ENCODE data around the gene PTPRK. TPM values are rescaled to one million over a fixed set of nuclear protein-coding genes. Genes with fewer than 3 reads are reported as not detected.

Gene PTPRK
- total and polyA plus RNA-seq, 9 of the 15 experiments (the other 6 are each of a cell fraction or from before 2014, with no cell fraction given): 0.04 to 0.51 TPM; not detected in 7

GRCh38 chr6:128351255-128351514, 169.2 kb downstream of the PTPRK start (continued):
- no peak for TF ChIP-seq CBX8 (IDR thresholded peaks at IDR 0.05; ENCODE audit: borderline replicate concordance, extremely low read depth, low read depth, low read length, poor library complexity, severe bottlenecking)
- TF ChIP-seq PML (IDR thresholded peaks at IDR 0.05; ENCODE audit: low read length): no peak
- no peak for TF ChIP-seq ZBTB49 (CRISPR knock-in tag; IDR thresholded peaks at IDR 0.05; ENCODE audit: borderline replicate concordance)

- intact Hi-C loops (cut with micrococcal nuclease) (no loop called here), in situ Hi-C loops (cut with MboI) (no loop called here)
- no peaks in the 10 kb centered on the region for H3K36me3 ChIP-seq (ENCODE audit: control insufficient read depth, insufficient read depth, low read length)
- no peak overlapping the region for H3K4me2 ChIP-seq (ENCODE audit: insufficient read depth, low read length)
- ChIA-PET CTCF (ENCODE audit: low intra/inter-chr PET ratio) (no interaction called here), POLR2A (no interaction called here)
- no peak for FAIRE-seq
- no TSS peak for BruUV-seq (replicated peaks)
- TF ChIP-seq NR2C1 (IDR thresholded peaks at IDR 0.05): no peak
- no peak for TF ChIP-seq NR2C1 (tag; IDR thresholded peaks at IDR 0.05)
- no peak for TF ChIP-seq RFX1 (IDR thresholded peaks at IDR 0.05)
- TF ChIP-seq MAFG (tag; conservative IDR thresholded peaks at IDR 0.05): no peak
- WGBS (ENCODE audit: insufficient coverage, low coverage, missing lambda C conversion rate): 0% methylated on average over 6 of the region's 6 CpGs
- no peaks in the 10 kb centered on the region for H3K79me2 ChIP-seq (ENCODE audit: control insufficient read depth, insufficient read depth, low read length)
- no peak for ATAC-seq
- H2AFZ ChIP-seq (ENCODE audit: low read depth, low read length): no peak overlapping the region
- no peak overlapping the region for H3K4me3 ChIP-seq
- no peaks in the 10 kb centered on the region for H3K4me1 ChIP-seq (replicated peaks in 1 of 2; ENCODE audit: control insufficient read depth in 2 of 2, insufficient read depth in 2 of 2, low read length in 2 of 2)
- 0 out of 2 replicates have a peak, but pooled peaks cover 2% of the 10 kb centered on the region for H3K9me3 ChIP-seq (replicated peaks; ENCODE audit: control insufficient read depth, insufficient read depth, low read depth, low read length)
- no peak overlapping the region for H3K27ac ChIP-seq (ENCODE audit: extremely low read depth, low read depth, low read length)
- no peaks in the 10 kb centered on the region for H4K20me1 ChIP-seq (replicated peaks; ENCODE audit: control insufficient read depth, insufficient read depth, low read length)
- DNase-seq (ENCODE audit: extremely low read depth in 1 of 4, low spot score in 3 of 4): no peak
- H3K9me1 ChIP-seq (ENCODE audit: control insufficient read depth, insufficient read depth, low read length): no peaks in the 10 kb centered on the region
- no peaks in the 10 kb centered on the region for H3K27me3 ChIP-seq (ENCODE audit: control insufficient read depth in 2 of 2, insufficient read depth in 2 of 2, low read length in 2 of 2)
- H3K9ac ChIP-seq (ENCODE audit: insufficient read depth in 1 of 2, low read depth in 2 of 2, low read length in 2 of 2): no peak overlapping the region
Observed at GRCh38 chr6:128350416-128351254, 169.8 kb downstream of the PTPRK start.

Measured in K562 (cell line).